MM.1S (cell line): ENCODE results near the gene MAEA.
"Not testable (repeated sequence)": the region's sequence is repeated elsewhere in the genome, so short reads cannot be mapped to it uniquely, and the experiment has no call there.

Experiments used
- DNase-seq: peaks from one replicate; pipeline ENCODE4 v3.0.0-alpha.2; 2015
- H2AFZ ChIP-seq: fragments of 300-600 bp; sonication (generic); 2 replicates; pipeline ENCODE4 v1.6.0; 2016; ENCODE audit warnings: antibody characterized with exemption, low read length
- H3F3A ChIP-seq: fragments of 300-600 bp; sonication (generic); 2 replicates; pipeline ENCODE4 v1.6.1; 2016; ENCODE audit warnings: mild to moderate bottlenecking, antibody characterized with exemption, low read length, moderate library complexity, mixed read lengths; ENCODE audit not compliant: insufficient read depth
- H3K27ac ChIP-seq: fragments of 300-600 bp; sonication (generic); 2 replicates; pipeline ENCODE4 v1.5.1; 2016; ENCODE audit warnings: mild to moderate bottlenecking, low read length
- H3K27me3 ChIP-seq: fragments of 300-600 bp; sonication (generic); replicated peaks from 2 replicates; pipeline ENCODE4 v1.6.0; 2016; ENCODE audit warnings: low read length; ENCODE audit not compliant: insufficient read depth
- H3K36me3 ChIP-seq: fragments of 300-600 bp; sonication (generic); replicated peaks from 2 replicates; pipeline ENCODE4 v1.6.1; 2016; ENCODE audit warnings: mild to moderate bottlenecking, low read length, mixed read lengths; ENCODE audit not compliant: insufficient read depth
- H3K4me1 ChIP-seq: fragments of 300-600 bp; sonication (generic); 2 replicates; pipeline ENCODE4 v1.6.1; 2016; ENCODE audit warnings: low read length, mixed read lengths
- H3K4me2 ChIP-seq: fragments of 300-600 bp; sonication (generic); 2 replicates; pipeline ENCODE4 v1.6.0; 2016; ENCODE audit warnings: low read depth, low read length
- H3K4me3 ChIP-seq: fragments of 300-600 bp; sonication (generic); 2 replicates; pipeline ENCODE4 v1.5.1; 2016; ENCODE audit warnings: low read length, mixed read lengths
- H3K79me2 ChIP-seq: fragments of 300-600 bp; sonication (generic); 2 replicates; pipeline ENCODE4 v1.6.1; 2016; ENCODE audit warnings: mixed run types, low read length, mixed read lengths
- H3K9ac ChIP-seq: fragments of 300-600 bp; sonication (generic); 2 replicates; pipeline ENCODE4 v1.6.1; 2016; ENCODE audit warnings: low read length, mixed read lengths
- H3K9me2 ChIP-seq: fragments of 300-600 bp; sonication (generic); replicated peaks from 2 replicates; pipeline ENCODE4 v1.6.1; 2016; ENCODE audit warnings: mild to moderate bottlenecking, low read length, mixed read lengths; ENCODE audit not compliant: insufficient read depth
- H3K9me3 ChIP-seq: fragments of 300-600 bp; sonication (generic); replicated peaks from 2 replicates; pipeline ENCODE4 v1.6.1; 2016; ENCODE audit warnings: mild to moderate bottlenecking, low read length, mixed read lengths; ENCODE audit not compliant: insufficient read depth
- H4K20me1 ChIP-seq: fragments of 300-600 bp; sonication (generic); 2 replicates; pipeline ENCODE4 v1.6.1; 2016; ENCODE audit warnings: mild to moderate bottlenecking, low read length, moderate library complexity, mixed read lengths; ENCODE audit not compliant: insufficient read depth
- CTCF ChIP-seq: fragments of 300-600 bp; sonication (generic); IDR thresholded peaks from 2 replicates; pipeline ENCODE4 v1.5.1; 2016; ENCODE audit warnings: antibody characterized with exemption, low read length, mixed read lengths
- EZH2 ChIP-seq: fragments of 300-600 bp; sonication (generic); optimal IDR thresholded peaks from 2 replicates; pipeline ENCODE3; 2017; ENCODE audit warnings: low read depth, mild to moderate bottlenecking, antibody characterized with exemption, low read length, mixed read lengths
- EZH2phosphoT487 ChIP-seq: fragments of 300-600 bp; sonication (generic); IDR thresholded peaks from 2 replicates; pipeline ENCODE4 v1.6.1; 2018; ENCODE audit warnings: antibody characterized with exemption, low read length

Gene MAEA

GRCh38 chr4:1331591-1332353 is 42.1 kb downstream of the MAEA start:
- Histone ChIP-seq H3K27me3 (no peaks in the 10 kb centered on the region), H4K20me1 (no peaks in the 10 kb centered on the region), H2AFZ (no peak overlapping the region), H3K36me3 (no peaks in the 10 kb centered on the region; the same call in 1 of the 2 replicates), H3K9me3 (no peaks in the 10 kb centered on the region), H3K4me1 (no peaks in the 10 kb centered on the region), H3K79me2 (peaks cover 22% of the 10 kb centered on the region), H3F3A (no peaks in the 10 kb centered on the region), H3K4me2 (no peak overlapping the region), H3K27ac (no peak overlapping the region), H3K4me3 (no peak overlapping the region), H3K9me2 (no peaks in the 10 kb centered on the region), H3K9ac (no peak overlapping the region)
- TF ChIP-seq CTCF, result no peak
- TF ChIP-seq EZH2, result no peak
- no peak for TF ChIP-seq EZH2phosphoT487
- no peak for DNase-seq

GRCh38 chr4:1332686-1333085 is 43.0 kb downstream of the MAEA start:
- Histone ChIP-seq H3K9me3 (no peaks in the 10 kb centered on the region), H3K9me2 (no peaks in the 10 kb centered on the region), H3K79me2 (peaks cover 22% of the 10 kb centered on the region), H3K27ac (no peak overlapping the region), H3K27me3 (no peaks in the 10 kb centered on the region), H3F3A (no peaks in the 10 kb centered on the region), H4K20me1 (no peaks in the 10 kb centered on the region), H3K9ac (no peak overlapping the region), H2AFZ (no peak overlapping the region), H3K36me3 (peaks cover 8% of the 10 kb centered on the region; the same call in 1 of the 2 replicates), H3K4me3 (no peak overlapping the region), H3K4me1 (no peaks in the 10 kb centered on the region), H3K4me2 (no peak overlapping the region)
- no peak for DNase-seq
- TF ChIP-seq EZH2phosphoT487 (no peak), EZH2 (no peak), CTCF (no peak)

GRCh38 chr4:1333256-1333655 is 43.6 kb downstream of the MAEA start:
- H3K9me3 ChIP-seq, result no peaks in the 10 kb centered on the region
- peaks cover 17% of the 10 kb centered on the region for H3K79me2 ChIP-seq
- H4K20me1 ChIP-seq, result no peaks in the 10 kb centered on the region
- no peaks in the 10 kb centered on the region for H3K4me1 ChIP-seq
- H3F3A ChIP-seq, result no peaks in the 10 kb centered on the region
- H3K36me3 ChIP-seq, result peaks cover 14% of the 10 kb centered on the region; the same call in 1 of the 2 replicates
- no peaks in the 10 kb centered on the region for H3K27me3 ChIP-seq
- no peak overlapping the region for H3K9ac ChIP-seq
- H2AFZ ChIP-seq, result no peak overlapping the region
- DNase-seq, result no peak
- TF ChIP-seq EZH2phosphoT487 (no peak), EZH2 (no peak), CTCF (no peak)
- no peak overlapping the region for H3K4me3 ChIP-seq
- H3K4me2 ChIP-seq, result no peak overlapping the region
- no peaks in the 10 kb centered on the region for H3K9me2 ChIP-seq
- H3K27ac ChIP-seq, result no peak overlapping the region

GRCh38 chr4:1333851-1334578 is 44.3 kb downstream of the MAEA start:
- not testable (repeated sequence) for H3K27ac ChIP-seq, H3K9me2 ChIP-seq, H4K20me1 ChIP-seq, H3K4me1 ChIP-seq, H3K4me2 ChIP-seq, H3K4me3 ChIP-seq, H3K27me3 ChIP-seq, H2AFZ ChIP-seq, H3K9me3 ChIP-seq, H3F3A ChIP-seq, H3K9ac ChIP-seq, DNase-seq
- peaks cover 17% of the 10 kb centered on the region for H3K36me3 ChIP-seq
- peaks cover 16% of the 10 kb centered on the region for H3K79me2 ChIP-seq
